ENCODE results near the gene CDKAL1.

The CDKAL1 gene

GRCh38 chr6:21198032-21198640 is 663.9 kb downstream of the CDKAL1 start:
- Histone ChIP-seq H3K79me2 (no peaks in the 10 kb centered on the region), H3K4me2 (ENCODE audit: low read length) (no peak overlapping the region), H3K36me3 (ENCODE audit: control insufficient read depth, insufficient read depth, low read length) (no peaks in the 10 kb centered on the region), H3K27me3 (ENCODE audit: control insufficient read depth, insufficient read depth, low read length) (no peaks in the 10 kb centered on the region), H3K27ac (no peak overlapping the region), H2AFZ (no peak overlapping the region), H3K4me3 (ENCODE audit: low read depth, low read length) (no peak overlapping the region), H3K4me1 (no peaks in the 10 kb centered on the region), H3K9ac (no peak overlapping the region), H3K9me3 (ENCODE audit: control insufficient read depth, low read length) (no peaks in the 10 kb centered on the region)
- TF ChIP-seq CTCF (IDR thresholded peaks at IDR 0.05) = no peak

GRCh38 chr6:21199262-21199661 is 665.0 kb downstream of the CDKAL1 start:
- Histone ChIP-seq H3K79me2 (no peaks in the 10 kb centered on the region), H3K9ac (no peak overlapping the region), H3K4me3 (ENCODE audit: low read depth, low read length) (no peak overlapping the region), H3K9me3 (ENCODE audit: control insufficient read depth, low read length) (no peaks in the 10 kb centered on the region), H3K27ac (no peak overlapping the region), H2AFZ (no peak overlapping the region), H3K4me2 (ENCODE audit: low read length) (no peak overlapping the region), H3K4me1 (no peaks in the 10 kb centered on the region), H3K36me3 (ENCODE audit: control insufficient read depth, insufficient read depth, low read length) (no peaks in the 10 kb centered on the region), H3K27me3 (ENCODE audit: control insufficient read depth, insufficient read depth, low read length) (no peaks in the 10 kb centered on the region)
- TF ChIP-seq CTCF (IDR thresholded peaks at IDR 0.05) = no peak

- no peaks in the 10 kb centered on the region for H3K9me3 ChIP-seq (ENCODE audit: control insufficient read depth, low read length)
- H3K27ac ChIP-seq = no peak overlapping the region
- H3K79me2 ChIP-seq = no peaks in the 10 kb centered on the region
- H3K4me1 ChIP-seq = no peaks in the 10 kb centered on the region
- no peaks in the 10 kb centered on the region for H3K27me3 ChIP-seq (ENCODE audit: control insufficient read depth, insufficient read depth, low read length)
- no peaks in the 10 kb centered on the region for H3K36me3 ChIP-seq (ENCODE audit: control insufficient read depth, insufficient read depth, low read length)
- no peak overlapping the region for H3K9ac ChIP-seq
- H3K4me2 ChIP-seq (ENCODE audit: low read length) = no peak overlapping the region
- TF ChIP-seq CTCF (IDR thresholded peaks at IDR 0.05) = no peak
- H3K4me3 ChIP-seq (ENCODE audit: low read depth, low read length) = no peak overlapping the region
- no peak overlapping the region for H2AFZ ChIP-seq
These were observed 666.0 kb downstream of the CDKAL1 start for GRCh38 chr6:21200134-21200870.

- H3K4me3 ChIP-seq (ENCODE audit: low read depth, low read length) = no peak overlapping the region
- no peak overlapping the region for H2AFZ ChIP-seq
- H3K9me3 ChIP-seq (ENCODE audit: control insufficient read depth, low read length) = no peaks in the 10 kb centered on the region
- no peaks in the 10 kb centered on the region for H3K4me1 ChIP-seq
- no peak overlapping the region for H3K9ac ChIP-seq
- no peaks in the 10 kb centered on the region for H3K27me3 ChIP-seq (ENCODE audit: control insufficient read depth, insufficient read depth, low read length)
- H3K4me2 ChIP-seq (ENCODE audit: low read length) = no peak overlapping the region
- TF ChIP-seq CTCF (IDR thresholded peaks at IDR 0.05) = no peak
- H3K36me3 ChIP-seq (ENCODE audit: control insufficient read depth, insufficient read depth, low read length) = no peaks in the 10 kb centered on the region
- no peak overlapping the region for H3K27ac ChIP-seq
- H3K79me2 ChIP-seq = no peaks in the 10 kb centered on the region
These were observed 666.9 kb downstream of the CDKAL1 start for GRCh38 chr6:21201187-21201586.

Measured in parathyroid adenoma (tissue), 2 donors.